Activated CD4-positive, alpha-beta T cell treated with anti-CD3 and anti-CD28 coated beads, Interleukin-2, amount 10 ng/mL, durations not matched to agents 24 days and 14 days (primary cell): ENCODE data around the gene ZNF202. TPM values are rescaled to one million over a fixed set of nuclear protein-coding genes. Genes with fewer than 3 reads are reported as not detected.
"Not testable (repeated sequence)": the region's sequence is repeated elsewhere in the genome, so short reads cannot be mapped to it uniquely, and the experiment has no call there.

ENCODE experiments used
- DNase-seq: peaks from one replicate; pipeline ENCODE4 v3.0.0; 2022
- H3K27ac Mint-ChIP-seq: one replicate; pipeline ENCODE4 v1.8.0; 2022; ENCODE audit warnings: mild to moderate bottlenecking, mixed read lengths
- H3K27me3 Mint-ChIP-seq: one replicate; pipeline ENCODE4 v1.8.0; 2022; ENCODE audit warnings: mixed read lengths
- H3K36me3 Mint-ChIP-seq: one replicate; pipeline ENCODE4 v1.8.0; 2022; ENCODE audit warnings: low read depth, mild to moderate bottlenecking, mixed read lengths
- H3K4me1 Mint-ChIP-seq: one replicate; pipeline ENCODE4 v1.8.0; 2021; ENCODE audit warnings: mixed read lengths
- H3K4me3 Mint-ChIP-seq: one replicate; pipeline ENCODE4 v1.8.0; 2022; ENCODE audit warnings: mild to moderate bottlenecking, moderate library complexity, mixed read lengths
- H3K9me3 Mint-ChIP-seq: one replicate; pipeline ENCODE4 v1.8.0; 2021; ENCODE audit warnings: mixed read lengths
- intact Hi-C: fragments of 100-400 bp; cut with micrococcal nuclease; formaldehyde crosslinking; loops from one replicate; pipeline ENCODE4 v1.15.1; 2023
- total RNA-seq: library from RNA; stranded (reverse); gene quantifications from 2 replicates; pipeline ENCODE4 v1.2.3, GENCODE V29; 2022

Gene ZNF202
- total RNA-seq, 1 donor from 2014 or later = 22.9 TPM

DNA sequence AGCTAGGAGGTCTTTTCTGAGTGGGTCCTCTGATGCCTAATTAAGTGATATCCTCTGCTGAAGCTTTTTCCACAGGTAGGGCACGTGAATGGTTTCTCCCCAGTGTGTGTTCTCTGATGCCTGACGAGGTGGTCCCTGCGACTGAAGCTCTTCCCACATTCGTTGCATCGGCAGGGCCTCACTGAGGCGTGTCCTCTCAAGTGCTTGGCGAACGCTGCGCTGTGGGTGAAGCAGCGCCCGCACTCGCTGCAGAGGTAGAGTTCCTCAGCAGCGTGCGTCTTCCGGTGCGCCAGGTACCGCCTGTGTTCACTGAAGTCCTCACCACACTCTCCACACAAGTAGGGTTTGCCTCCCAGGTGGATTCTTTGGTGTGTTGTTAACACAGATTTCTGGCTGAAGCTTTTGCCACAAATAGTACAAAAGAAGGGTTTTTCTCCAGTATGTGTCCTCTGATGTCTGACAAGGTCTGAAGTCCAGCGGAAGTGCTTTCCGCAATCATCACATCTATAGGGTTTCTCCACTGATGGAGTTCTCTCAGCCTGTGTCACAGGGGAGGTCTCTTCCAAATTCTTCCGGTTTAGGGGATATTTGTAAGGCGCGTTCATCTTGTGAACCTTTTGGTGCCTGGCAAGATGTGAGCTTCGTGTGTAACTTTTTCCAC, 15.3 kb downstream of the ZNF202 start:
- Mint-ChIP-seq H3K4me3 (no peak overlapping the region), H3K36me3 (peaks cover 54% of the 10 kb centered on the region), H3K4me1 (no peaks in the 10 kb centered on the region), H3K27me3 (no peaks in the 10 kb centered on the region), H3K27ac (no peak overlapping the region), H3K9me3 (peaks cover 8% of the 10 kb centered on the region)
- DNase-seq = no peak
- intact Hi-C loops = no loop called here

DNA sequence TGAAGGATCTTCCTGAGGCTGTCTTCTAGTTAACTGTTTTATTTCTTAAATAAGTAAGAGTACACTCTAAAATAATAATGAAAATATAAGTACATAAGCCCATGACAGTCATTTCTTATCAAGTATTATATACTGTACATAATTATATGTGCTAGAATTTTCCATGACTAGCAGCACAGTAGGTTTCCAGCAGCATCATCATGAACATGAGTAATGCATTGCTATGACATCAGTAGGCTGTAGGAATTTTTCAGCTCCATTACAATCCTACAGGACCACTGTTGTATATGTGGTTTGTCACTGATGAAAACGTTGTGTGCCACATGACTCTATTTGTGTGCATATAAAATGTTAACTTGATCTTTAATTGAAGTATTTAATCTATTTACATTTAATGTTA, 22.0 kb downstream of the ZNF202 start:
- Mint-ChIP-seq H3K36me3 (peaks cover 6% of the 10 kb centered on the region), H3K4me3 (no peak overlapping the region), H3K9me3 (no peaks in the 10 kb centered on the region), H3K27ac (no peak overlapping the region), H3K27me3 (peaks cover 22% of the 10 kb centered on the region), H3K4me1 (peaks cover 5% of the 10 kb centered on the region)
- DNase-seq = no peak
- intact Hi-C loops = no loop called here

- Mint-ChIP-seq H3K4me1 (peaks cover 5% of the 10 kb centered on the region), H3K27ac (no peak overlapping the region), H3K27me3 (peaks cover 29% of the 10 kb centered on the region), H3K9me3 (no peaks in the 10 kb centered on the region), H3K36me3 (peaks cover 3% of the 10 kb centered on the region), H3K4me3 (no peak overlapping the region)
- no peak for DNase-seq
- intact Hi-C loops = no loop called here
Measured at GRCh38 chr11:123718469-123718868, 23.0 kb downstream of the ZNF202 start.

- Mint-ChIP-seq H3K27ac (no peak overlapping the region), H3K36me3 (peaks cover 2% of the 10 kb centered on the region), H3K4me3 (no peak overlapping the region), H3K9me3 (no peaks in the 10 kb centered on the region), H3K27me3 (peaks cover 31% of the 10 kb centered on the region), H3K4me1 (peaks cover 5% of the 10 kb centered on the region)
- no peak for DNase-seq
- intact Hi-C loops = no loop called here
Measured at GRCh38 chr11:123718063-123718462, 23.4 kb downstream of the ZNF202 start.

- H3K4me1 Mint-ChIP-seq, DNase-seq, H3K4me3 Mint-ChIP-seq, H3K36me3 Mint-ChIP-seq, H3K9me3 Mint-ChIP-seq, intact Hi-C loops, H3K27ac Mint-ChIP-seq: not testable (repeated sequence)
- peaks cover 35% of the 10 kb centered on the region for H3K27me3 Mint-ChIP-seq
Measured at GRCh38 chr11:123712627-123713026, 28.8 kb downstream of the ZNF202 start.

GRCh38 chr11:123707606-123708205, 33.8 kb downstream of the ZNF202 start:
- Mint-ChIP-seq H3K36me3 (no peaks in the 10 kb centered on the region), H3K9me3 (no peaks in the 10 kb centered on the region), H3K4me1 (peaks cover 2% of the 10 kb centered on the region), H3K4me3 (no peak overlapping the region), H3K27ac (no peak overlapping the region), H3K27me3 (peaks cover 10% of the 10 kb centered on the region)
- intact Hi-C loops = loop anchor here (1.0 to 5.0 kb wide), 3 partner anchors 66 to 595 kb away; no protein-coding TSS in a partner anchor
- peak; percentile 89 for DNase-seq

- intact Hi-C loops = loop anchor here (1.0 to 5.0 kb wide), 3 partner anchors 66 to 595 kb away; no protein-coding TSS in a partner anchor
- H3K4me1 Mint-ChIP-seq = peaks cover 2% of the 10 kb centered on the region
- H3K27me3 Mint-ChIP-seq = peaks cover 10% of the 10 kb centered on the region
- no peak overlapping the region for H3K4me3 Mint-ChIP-seq
- H3K9me3 Mint-ChIP-seq = no peaks in the 10 kb centered on the region
- H3K36me3 Mint-ChIP-seq = no peaks in the 10 kb centered on the region
- no peak overlapping the region for H3K27ac Mint-ChIP-seq
- DNase-seq = no peak
Measured at GRCh38 chr11:123707206-123707605, 34.3 kb downstream of the ZNF202 start.

DNA sequence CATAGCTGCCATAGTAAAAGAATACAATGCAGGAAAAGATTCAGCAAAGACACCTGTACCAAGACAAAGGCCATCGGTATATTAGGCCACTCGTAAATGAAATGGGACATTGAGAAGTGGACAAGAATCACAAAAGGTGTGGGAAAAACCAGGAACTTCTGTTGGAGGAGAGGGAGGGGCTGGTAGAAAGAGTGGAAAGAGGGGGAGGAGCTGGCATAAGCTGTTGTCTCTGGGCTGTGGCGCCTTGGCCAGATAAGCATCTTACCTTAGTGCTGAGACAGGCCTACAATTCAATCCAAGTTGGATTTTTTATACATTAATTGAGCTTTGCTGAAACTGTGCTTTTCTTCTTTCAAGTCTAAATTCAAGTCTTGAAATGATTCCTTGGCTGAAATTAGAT, 37.1 kb downstream of the ZNF202 start:
- peaks cover 5% of the 10 kb centered on the region for H3K4me1 Mint-ChIP-seq
- H3K27me3 Mint-ChIP-seq = peaks cover 16% of the 10 kb centered on the region
- no peak for DNase-seq
- intact Hi-C loops = no loop called here
- H3K27ac Mint-ChIP-seq = no peak overlapping the region
- H3K9me3 Mint-ChIP-seq = no peaks in the 10 kb centered on the region
- H3K4me3 Mint-ChIP-seq = no peak overlapping the region
- H3K36me3 Mint-ChIP-seq = no peaks in the 10 kb centered on the region

DNA sequence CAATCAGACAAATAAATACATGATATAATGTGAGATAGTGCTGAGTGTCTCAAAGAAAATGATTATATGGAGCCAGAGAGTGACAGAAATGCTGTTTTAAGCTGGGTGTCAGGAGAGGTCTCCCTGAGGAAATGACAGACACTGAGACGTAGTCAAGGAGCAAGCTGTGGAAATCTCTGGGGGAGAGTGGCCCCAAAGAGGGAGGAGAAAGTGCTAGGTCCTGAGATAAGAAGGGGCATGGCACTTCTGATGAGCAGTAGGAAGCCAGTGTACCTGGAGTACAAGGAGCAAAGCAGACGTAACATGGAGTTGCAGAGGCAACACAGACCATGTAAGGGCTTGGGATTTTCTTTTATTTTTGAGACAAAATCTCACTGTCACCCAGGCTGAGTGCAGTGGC, 38.8 kb downstream of the ZNF202 start:
- Mint-ChIP-seq H3K4me1 (peaks cover 5% of the 10 kb centered on the region), H3K4me3 (no peak overlapping the region), H3K27ac (no peak overlapping the region), H3K36me3 (no peaks in the 10 kb centered on the region), H3K9me3 (no peaks in the 10 kb centered on the region), H3K27me3 (peaks cover 26% of the 10 kb centered on the region)
- intact Hi-C loops = no loop called here
- DNase-seq = no peak

DNA sequence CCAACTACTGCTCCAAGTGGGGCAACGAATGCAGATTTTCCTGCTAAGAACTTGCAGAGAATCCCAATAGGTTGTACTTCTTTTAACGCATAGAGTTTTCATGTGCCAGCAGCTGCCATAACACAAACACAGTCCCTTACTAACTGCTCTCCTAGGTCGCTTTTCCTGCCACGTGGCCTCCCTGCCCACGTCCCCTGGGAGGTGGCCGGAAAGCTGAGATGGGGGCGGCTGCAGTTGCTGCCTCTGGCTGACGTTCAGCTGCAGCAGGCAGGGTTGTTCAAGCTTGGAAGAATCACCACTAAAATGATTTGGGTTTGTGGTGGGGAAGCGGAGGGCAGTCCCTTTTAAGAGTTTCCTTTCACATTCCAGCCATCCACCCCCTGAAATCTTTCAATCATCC, 39.3 kb downstream of the ZNF202 start:
- Mint-ChIP-seq H3K27ac (no peak overlapping the region), H3K4me1 (peaks cover 3% of the 10 kb centered on the region), H3K9me3 (no peaks in the 10 kb centered on the region), H3K4me3 (no peak overlapping the region), H3K36me3 (no peaks in the 10 kb centered on the region), H3K27me3 (peaks cover 24% of the 10 kb centered on the region)
- DNase-seq = no peak
- intact Hi-C loops = no loop called here

GRCh38 chr11:123700772-123701171, 40.7 kb downstream of the ZNF202 start:
- Mint-ChIP-seq H3K4me1 (peaks cover 3% of the 10 kb centered on the region), H3K27me3 (peaks cover 24% of the 10 kb centered on the region), H3K9me3 (no peaks in the 10 kb centered on the region), H3K4me3 (no peak overlapping the region), H3K27ac (no peak overlapping the region), H3K36me3 (no peaks in the 10 kb centered on the region)
- DNase-seq = no peak
- intact Hi-C loops = no loop called here

DNA sequence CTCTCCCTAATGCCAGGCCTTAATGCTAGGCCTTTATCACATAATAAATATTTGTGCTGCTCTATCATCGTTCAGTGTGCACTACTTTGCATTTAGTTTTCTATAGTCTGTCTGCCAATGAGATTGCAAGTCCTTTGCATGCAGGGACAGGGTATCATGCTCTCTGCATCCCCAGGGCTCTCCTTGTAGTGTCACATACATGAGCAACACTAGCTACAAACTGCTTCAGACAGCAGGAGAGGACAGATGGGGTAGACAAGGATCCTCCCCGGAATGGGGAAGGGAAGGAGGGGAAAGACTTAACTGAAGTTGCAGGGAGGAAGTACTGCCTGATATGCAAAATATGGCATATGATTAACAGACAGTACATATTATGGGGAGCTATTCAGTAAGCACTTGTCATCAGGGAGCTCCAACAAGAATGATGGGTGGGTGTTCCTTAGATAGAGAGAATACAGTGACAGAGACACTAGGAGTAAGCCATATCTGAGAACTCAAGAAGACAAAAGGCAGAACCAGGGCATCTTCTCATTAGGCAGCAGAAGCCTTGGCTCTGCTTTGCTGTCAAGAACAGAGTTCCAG, 42.8 kb downstream of the ZNF202 start:
- Mint-ChIP-seq H3K27ac (no peak overlapping the region), H3K4me3 (no peak overlapping the region), H3K9me3 (no peaks in the 10 kb centered on the region), H3K36me3 (no peaks in the 10 kb centered on the region), H3K27me3 (peaks cover 27% of the 10 kb centered on the region), H3K4me1 (peaks cover 3% of the 10 kb centered on the region)
- DNase-seq = no peak
- intact Hi-C loops = no loop called here

DNA sequence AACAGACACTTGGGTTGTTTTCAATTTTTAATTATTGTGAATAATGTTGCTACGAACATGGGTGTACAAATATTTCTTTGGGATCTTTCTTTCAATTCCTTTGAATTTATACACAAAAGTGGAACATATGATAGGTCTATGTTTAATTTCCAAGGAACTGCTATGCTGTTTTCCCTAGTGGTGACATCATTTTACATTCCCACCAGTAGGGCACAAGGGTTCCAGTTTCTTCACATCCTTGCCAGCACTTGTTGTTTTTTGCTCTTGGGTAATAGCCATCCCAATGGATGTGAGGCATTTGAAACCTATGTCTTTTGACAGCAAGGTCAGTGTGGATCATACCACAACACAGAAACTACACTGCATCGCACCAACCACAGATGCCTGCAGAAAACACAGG, 45.3 kb downstream of the ZNF202 start:
- Mint-ChIP-seq H3K36me3 (no peaks in the 10 kb centered on the region), H3K27me3 (peaks cover 36% of the 10 kb centered on the region), H3K4me1 (peaks cover 3% of the 10 kb centered on the region), H3K27ac (no peak overlapping the region), H3K9me3 (no peaks in the 10 kb centered on the region), H3K4me3 (no peak overlapping the region)
- DNase-seq = no peak
- intact Hi-C loops = no loop called here

DNA sequence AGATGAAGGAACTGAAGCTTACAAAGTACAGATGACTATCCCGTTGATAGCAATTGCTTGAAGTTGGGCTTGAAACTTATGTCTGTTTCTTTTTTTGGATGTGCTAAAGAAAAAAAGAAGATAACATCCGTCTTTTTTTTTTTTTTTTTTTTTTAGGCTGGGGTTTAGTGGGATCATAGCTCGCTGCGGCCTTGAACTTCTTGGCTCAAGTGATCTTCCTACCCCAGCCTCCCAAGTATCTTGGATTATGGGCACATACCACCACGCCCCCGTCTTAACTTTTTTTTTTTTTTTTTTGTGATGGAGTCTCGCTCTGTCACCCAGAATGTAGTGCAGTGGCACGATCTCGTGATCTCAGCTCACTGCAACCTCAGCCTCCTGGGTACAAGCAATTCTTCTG, 46.2 kb downstream of the ZNF202 start:
- Mint-ChIP-seq H3K4me1 (no peaks in the 10 kb centered on the region), H3K27me3 (peaks cover 41% of the 10 kb centered on the region), H3K36me3 (no peaks in the 10 kb centered on the region), H3K4me3 (no peak overlapping the region), H3K9me3 (no peaks in the 10 kb centered on the region), H3K27ac (no peak overlapping the region)
- DNase-seq = no peak
- intact Hi-C loops = no loop called here
